Stimulated activated CD4-positive, alpha-beta T cell treated with anti-CD3 and anti-CD28 coated beads, Interleukin-4, amount 100 ng/mL, for 24 hours (primary cell): ENCODE measurements around the gene MAIP1.

Source experiments
- DNase-seq: peaks from one replicate; pipeline ENCODE4 v3.0.0-alpha.2; 2020

The MAIP1 gene

DNA sequence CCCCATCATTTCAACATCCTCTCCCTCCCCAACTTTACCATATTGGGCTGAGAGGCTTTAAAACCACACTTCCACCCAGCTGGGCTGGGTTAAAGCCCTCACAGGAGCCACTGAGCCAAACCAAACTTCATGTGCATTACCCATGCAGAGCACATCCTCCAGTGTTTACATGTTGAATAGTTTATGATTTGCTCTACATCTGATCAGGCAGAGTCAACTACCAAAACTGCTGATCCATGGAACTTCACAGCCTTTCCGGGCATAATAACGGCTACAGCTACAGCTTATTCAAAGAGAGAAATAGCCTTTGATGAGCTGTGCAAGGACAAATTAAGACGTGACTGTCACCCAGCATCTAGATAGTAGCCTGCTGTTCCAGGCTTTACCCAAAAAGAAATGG, 39.0 kb downstream of the MAIP1 start:
- no peak for DNase-seq

- no peak for DNase-seq
Observed at GRCh38 chr2:199994896-199995295, 39.5 kb downstream of the MAIP1 start.

- no peak for DNase-seq
Observed at GRCh38 chr2:199997296-199997695, 41.9 kb downstream of the MAIP1 start.

GRCh38 chr2:199999166-199999565, 43.8 kb downstream of the MAIP1 start:
- DNase-seq: no peak

- DNase-seq: no peak
Observed at GRCh38 chr2:200000444-200001163, 45.2 kb downstream of the MAIP1 start.

DNA sequence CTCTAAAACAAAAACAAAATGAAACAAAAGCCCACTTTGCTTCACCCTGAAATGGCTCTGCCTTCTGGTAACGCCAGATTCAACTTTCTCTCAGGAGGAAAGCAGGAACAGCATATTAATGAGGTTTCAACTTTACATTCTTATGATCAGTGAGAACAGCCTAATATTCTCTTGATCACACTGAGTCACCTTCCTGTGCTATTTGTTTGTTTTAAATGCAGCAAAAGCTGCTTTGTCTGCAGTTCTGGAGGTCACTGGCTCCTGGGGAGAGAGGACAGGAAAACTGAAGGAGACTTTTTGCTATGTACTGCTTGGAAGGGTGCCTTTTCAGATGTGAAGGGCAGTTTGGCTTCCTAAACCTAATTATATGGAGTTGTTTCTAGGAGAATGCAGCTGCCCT, 48.1 kb downstream of the MAIP1 start:
- no peak for DNase-seq

DNA sequence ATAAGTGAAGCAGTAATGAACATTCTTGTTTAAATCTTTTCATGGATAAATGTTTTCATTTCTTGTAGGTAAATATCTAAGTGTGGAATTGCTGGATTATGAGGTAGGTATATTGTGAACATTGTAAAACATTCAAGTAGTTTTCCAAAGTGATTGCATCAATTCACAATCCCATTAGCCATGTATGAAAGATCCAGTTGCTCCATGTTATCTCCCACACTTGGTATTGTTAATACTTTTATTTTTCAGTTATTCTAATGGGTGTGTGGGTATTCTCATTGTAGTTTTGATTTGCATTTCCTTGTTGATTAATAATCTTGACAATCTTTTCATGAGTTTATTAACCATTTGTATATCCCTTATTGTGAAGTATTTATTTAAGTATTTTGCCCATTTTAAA, 50.3 kb downstream of the MAIP1 start:
- no peak for DNase-seq

GRCh38 chr2:200007306-200007705, 51.9 kb downstream of the MAIP1 start:
- no peak for DNase-seq

- DNase-seq: no peak
Observed at GRCh38 chr2:200012401-200012800, 57.0 kb downstream of the MAIP1 start.
